Testis (tissue), 2 donors: Measurements from ENCODE around the gene TLR2.

Experiments used
- POLR2A ChIP-seq: fragments of 450-650 bp; IDR thresholded peaks from one replicate; pipeline ENCODE4 v1.6.1; 2017; ENCODE audit warnings: antibody characterized with exemption, mild to moderate bottlenecking, moderate library complexity
- TF ChIP-seq, protein P1 (sequence below), 3 experiments: fragments of 450-650 bp in 2 of 3; fragments of 200-600 bp in 1 of 3; sonication (generic) in 1 of 3; IDR thresholded peaks; one replicate each; pipeline ENCODE4 v1.5.1; 2016 to 2019; ENCODE audit warnings: antibody characterized with exemption in 3 of 3, mild to moderate bottlenecking in 2 of 3, moderate library complexity in 1 of 3

DNA sequence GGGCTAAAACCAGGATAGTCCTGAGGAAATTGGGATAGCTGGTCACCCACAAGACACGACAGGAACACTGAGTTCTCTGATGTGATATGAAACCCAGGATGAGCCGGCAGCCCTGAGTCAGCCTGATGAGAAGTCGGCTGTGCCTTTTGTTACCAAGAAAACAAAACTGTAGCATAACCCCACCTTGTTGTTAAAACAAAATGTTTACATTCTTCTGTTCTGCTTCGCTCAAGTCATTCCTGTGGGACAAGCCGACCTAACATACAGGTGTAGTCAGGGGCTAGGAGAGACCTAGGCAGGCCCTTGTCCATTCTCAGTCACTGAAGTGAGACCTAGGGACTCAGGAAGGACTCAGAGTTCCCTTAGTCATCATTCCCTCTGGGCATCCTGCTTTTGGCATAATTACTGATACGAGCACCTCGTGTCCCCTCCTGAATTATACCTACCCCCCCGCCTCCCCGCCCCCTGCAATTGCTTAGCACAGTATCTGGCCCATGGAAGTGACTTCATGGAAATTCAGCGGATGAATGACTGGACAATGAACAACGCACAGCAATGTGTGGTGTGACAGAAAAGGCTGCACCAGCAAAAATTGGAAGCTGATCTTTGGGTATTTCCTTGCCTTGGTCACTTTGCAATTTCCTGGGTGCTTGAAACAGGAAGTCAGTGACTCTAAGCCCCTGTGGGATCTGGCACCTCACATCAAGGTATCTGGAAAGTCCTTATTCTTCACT, 31.9 kb upstream of the TLR2 start:
- TF ChIP-seq, protein P1, sequence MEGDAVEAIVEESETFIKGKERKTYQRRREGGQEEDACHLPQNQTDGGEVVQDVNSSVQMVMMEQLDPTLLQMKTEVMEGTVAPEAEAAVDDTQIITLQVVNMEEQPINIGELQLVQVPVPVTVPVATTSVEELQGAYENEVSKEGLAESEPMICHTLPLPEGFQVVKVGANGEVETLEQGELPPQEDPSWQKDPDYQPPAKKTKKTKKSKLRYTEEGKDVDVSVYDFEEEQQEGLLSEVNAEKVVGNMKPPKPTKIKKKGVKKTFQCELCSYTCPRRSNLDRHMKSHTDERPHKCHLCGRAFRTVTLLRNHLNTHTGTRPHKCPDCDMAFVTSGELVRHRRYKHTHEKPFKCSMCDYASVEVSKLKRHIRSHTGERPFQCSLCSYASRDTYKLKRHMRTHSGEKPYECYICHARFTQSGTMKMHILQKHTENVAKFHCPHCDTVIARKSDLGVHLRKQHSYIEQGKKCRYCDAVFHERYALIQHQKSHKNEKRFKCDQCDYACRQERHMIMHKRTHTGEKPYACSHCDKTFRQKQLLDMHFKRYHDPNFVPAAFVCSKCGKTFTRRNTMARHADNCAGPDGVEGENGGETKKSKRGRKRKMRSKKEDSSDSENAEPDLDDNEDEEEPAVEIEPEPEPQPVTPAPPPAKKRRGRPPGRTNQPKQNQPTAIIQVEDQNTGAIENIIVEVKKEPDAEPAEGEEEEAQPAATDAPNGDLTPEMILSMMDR (IDR thresholded peaks at IDR 0.05) = no peak
- TF ChIP-seq POLR2A = no peak
